Parathyroid adenoma (tissue), 2 donors: Measurements from ENCODE around the gene TRMT1L.

Source experiments
- H2AFZ ChIP-seq: fragments of 300-600 bp; sonication (generic); one replicate; pipeline ENCODE4 v1.7.0; 2017; ENCODE audit warnings: antibody characterized with exemption, mild to moderate bottlenecking
- H3K27ac ChIP-seq: fragments of 300-600 bp; sonication (generic); one replicate; pipeline ENCODE4 v1.7.0; 2017
- H3K27me3 ChIP-seq: fragments of 300-600 bp; sonication (generic); one replicate; pipeline ENCODE4 v1.7.0; 2017; ENCODE audit warnings: low read length; ENCODE audit not compliant: control insufficient read depth, insufficient read depth
- H3K36me3 ChIP-seq: fragments of 300-600 bp; sonication (generic); one replicate; pipeline ENCODE4 v1.7.0; 2017; ENCODE audit warnings: low read length; ENCODE audit not compliant: control insufficient read depth, insufficient read depth
- H3K4me1 ChIP-seq: fragments of 300-600 bp; sonication (generic); one replicate; pipeline ENCODE4 v1.7.0; 2017; ENCODE audit warnings: control low read depth
- H3K4me2 ChIP-seq: fragments of 300-600 bp; sonication (generic); one replicate; pipeline ENCODE4 v1.7.0; 2017; ENCODE audit warnings: low read length
- H3K4me3 ChIP-seq: fragments of 300-600 bp; sonication (generic); one replicate; pipeline ENCODE4 v1.7.0; 2017; ENCODE audit warnings: low read depth, low read length
- H3K79me2 ChIP-seq: fragments of 300-600 bp; sonication (generic); one replicate; pipeline ENCODE4 v1.7.0; 2017; ENCODE audit warnings: control low read depth
- H3K9ac ChIP-seq: fragments of 300-600 bp; sonication (generic); one replicate; pipeline ENCODE4 v1.7.0; 2017; ENCODE audit warnings: mild to moderate bottlenecking
- H3K9me3 ChIP-seq: fragments of 300-600 bp; sonication (generic); one replicate; pipeline ENCODE4 v1.7.0; 2017; ENCODE audit warnings: low read length; ENCODE audit not compliant: control insufficient read depth
- TF ChIP-seq, protein P1 (sequence below): fragments of 300-600 bp; sonication (generic); IDR thresholded peaks from one replicate; pipeline ENCODE4 v1.7.0; 2017; ENCODE audit warnings: antibody characterized with exemption, mild to moderate bottlenecking
- donor health status: primary hyperparathyroidism.

Gene TRMT1L

DNA sequence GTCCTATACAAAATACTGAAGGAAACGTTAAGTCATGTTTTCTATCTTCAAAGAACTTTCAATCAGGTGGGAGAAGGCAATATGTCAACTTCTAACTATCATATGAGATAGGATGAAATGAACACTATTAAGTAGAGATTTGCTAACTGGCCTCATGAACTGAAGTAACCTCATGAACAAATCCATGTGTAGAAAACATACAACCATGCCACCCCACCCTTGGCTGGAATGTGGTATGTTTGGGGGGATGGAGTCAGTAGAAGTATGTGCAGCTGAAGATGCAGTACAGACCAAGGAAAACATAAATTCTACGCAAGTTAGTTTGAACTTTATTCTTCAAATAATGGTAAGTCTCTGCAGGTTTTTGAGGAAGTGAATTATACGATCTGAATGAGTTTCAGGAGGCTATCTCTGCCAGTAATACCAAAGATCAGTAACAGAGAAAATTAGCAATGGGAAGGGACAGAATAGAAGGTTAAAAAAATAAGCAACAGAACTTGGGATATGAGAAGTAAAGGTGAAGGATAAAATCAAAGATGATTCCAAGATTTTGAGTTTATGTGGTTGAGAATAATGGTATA, 4.5 kb downstream of the TRMT1L start:
- H3K79me2 ChIP-seq = no peaks in the 10 kb centered on the region
- no peak overlapping the region for H3K9ac ChIP-seq
- no peak overlapping the region for H2AFZ ChIP-seq
- H3K36me3 ChIP-seq = no peaks in the 10 kb centered on the region
- H3K4me2 ChIP-seq = no peak overlapping the region
- TF ChIP-seq, protein P1, sequence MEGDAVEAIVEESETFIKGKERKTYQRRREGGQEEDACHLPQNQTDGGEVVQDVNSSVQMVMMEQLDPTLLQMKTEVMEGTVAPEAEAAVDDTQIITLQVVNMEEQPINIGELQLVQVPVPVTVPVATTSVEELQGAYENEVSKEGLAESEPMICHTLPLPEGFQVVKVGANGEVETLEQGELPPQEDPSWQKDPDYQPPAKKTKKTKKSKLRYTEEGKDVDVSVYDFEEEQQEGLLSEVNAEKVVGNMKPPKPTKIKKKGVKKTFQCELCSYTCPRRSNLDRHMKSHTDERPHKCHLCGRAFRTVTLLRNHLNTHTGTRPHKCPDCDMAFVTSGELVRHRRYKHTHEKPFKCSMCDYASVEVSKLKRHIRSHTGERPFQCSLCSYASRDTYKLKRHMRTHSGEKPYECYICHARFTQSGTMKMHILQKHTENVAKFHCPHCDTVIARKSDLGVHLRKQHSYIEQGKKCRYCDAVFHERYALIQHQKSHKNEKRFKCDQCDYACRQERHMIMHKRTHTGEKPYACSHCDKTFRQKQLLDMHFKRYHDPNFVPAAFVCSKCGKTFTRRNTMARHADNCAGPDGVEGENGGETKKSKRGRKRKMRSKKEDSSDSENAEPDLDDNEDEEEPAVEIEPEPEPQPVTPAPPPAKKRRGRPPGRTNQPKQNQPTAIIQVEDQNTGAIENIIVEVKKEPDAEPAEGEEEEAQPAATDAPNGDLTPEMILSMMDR = no peak
- H3K27ac ChIP-seq = no peak overlapping the region
- H3K9me3 ChIP-seq = no peaks in the 10 kb centered on the region
- no peaks in the 10 kb centered on the region for H3K27me3 ChIP-seq
- H3K4me3 ChIP-seq = no peak overlapping the region
- H3K4me1 ChIP-seq = peaks cover 2% of the 10 kb centered on the region

DNA sequence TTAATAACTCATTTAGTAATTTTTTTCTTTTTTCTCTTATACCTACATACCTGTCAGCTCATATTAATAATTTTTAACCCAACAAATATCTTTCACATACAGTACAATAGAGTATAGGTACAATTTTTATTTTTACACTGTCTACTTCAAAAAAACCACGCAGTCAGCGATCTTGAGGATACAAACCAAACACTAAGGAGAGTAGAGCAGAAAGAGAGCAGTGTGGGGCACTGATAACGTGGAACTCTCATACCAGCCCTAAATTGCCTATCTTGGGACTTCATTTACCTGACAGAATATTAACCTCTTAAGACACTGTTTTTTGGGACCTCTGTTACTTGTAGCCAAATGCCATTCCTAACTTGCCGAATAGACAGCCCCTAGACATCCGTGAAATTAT, 5.5 kb downstream of the TRMT1L start:
- TF ChIP-seq, protein P1 = no peak
- Histone ChIP-seq H3K4me3 (no peak overlapping the region), H3K4me2 (no peak overlapping the region), H3K79me2 (no peaks in the 10 kb centered on the region), H3K9me3 (no peaks in the 10 kb centered on the region), H3K4me1 (peaks cover 2% of the 10 kb centered on the region), H3K27ac (no peak overlapping the region), H3K27me3 (no peaks in the 10 kb centered on the region), H2AFZ (no peak overlapping the region), H3K9ac (no peak overlapping the region), H3K36me3 (no peaks in the 10 kb centered on the region)

DNA sequence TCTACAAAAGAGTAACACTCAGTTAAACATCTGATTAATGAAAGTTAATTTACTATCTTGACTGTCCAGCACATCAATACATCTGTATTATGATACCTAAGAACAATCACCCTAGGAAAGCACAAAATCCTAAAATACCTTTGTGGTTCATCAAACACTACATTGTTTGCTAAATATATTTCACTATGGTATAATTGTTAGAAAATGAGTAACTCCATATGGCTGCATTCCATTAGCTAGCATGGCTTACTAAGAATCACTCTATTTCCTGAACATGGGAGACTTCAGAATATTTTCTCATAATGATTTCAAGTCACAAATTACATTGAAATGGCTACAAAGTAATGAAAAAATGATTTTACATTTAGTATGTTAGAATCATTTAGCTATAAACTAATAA, 12.5 kb downstream of the TRMT1L start:
- no peak overlapping the region for H3K9ac ChIP-seq
- H3K4me2 ChIP-seq = no peak overlapping the region
- no peak overlapping the region for H3K27ac ChIP-seq
- no peaks in the 10 kb centered on the region for H3K27me3 ChIP-seq
- TF ChIP-seq, protein P1 = no peak
- H2AFZ ChIP-seq = no peak overlapping the region
- H3K4me3 ChIP-seq = no peak overlapping the region
- H3K4me1 ChIP-seq = no peaks in the 10 kb centered on the region
- no peaks in the 10 kb centered on the region for H3K36me3 ChIP-seq
- H3K79me2 ChIP-seq = no peaks in the 10 kb centered on the region
- no peaks in the 10 kb centered on the region for H3K9me3 ChIP-seq

DNA sequence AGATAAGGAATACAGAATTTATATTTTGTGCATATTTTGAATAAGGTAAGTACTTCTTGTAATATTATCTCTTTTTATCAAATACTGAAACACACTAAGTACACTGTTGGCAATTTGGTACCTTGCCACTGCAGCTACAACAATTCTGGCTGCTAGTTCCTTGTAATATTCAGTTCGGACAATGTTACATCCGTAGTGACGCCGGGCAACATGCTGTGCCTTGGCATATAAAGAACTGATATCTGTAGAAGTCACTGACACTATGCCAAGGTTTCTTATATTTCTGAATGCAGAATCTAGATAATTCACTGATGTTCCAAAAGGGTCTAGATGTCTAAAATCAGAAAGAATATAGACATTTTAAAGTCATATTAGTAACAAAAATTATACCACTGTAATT, 17.5 kb downstream of the TRMT1L start:
- Histone ChIP-seq H2AFZ (no peak overlapping the region), H3K9ac (no peak overlapping the region), H3K9me3 (no peaks in the 10 kb centered on the region), H3K36me3 (no peaks in the 10 kb centered on the region), H3K27me3 (no peaks in the 10 kb centered on the region), H3K4me3 (no peak overlapping the region), H3K79me2 (no peaks in the 10 kb centered on the region), H3K4me1 (no peaks in the 10 kb centered on the region), H3K4me2 (no peak overlapping the region), H3K27ac (no peak overlapping the region)
- TF ChIP-seq, protein P1 = no peak

DNA sequence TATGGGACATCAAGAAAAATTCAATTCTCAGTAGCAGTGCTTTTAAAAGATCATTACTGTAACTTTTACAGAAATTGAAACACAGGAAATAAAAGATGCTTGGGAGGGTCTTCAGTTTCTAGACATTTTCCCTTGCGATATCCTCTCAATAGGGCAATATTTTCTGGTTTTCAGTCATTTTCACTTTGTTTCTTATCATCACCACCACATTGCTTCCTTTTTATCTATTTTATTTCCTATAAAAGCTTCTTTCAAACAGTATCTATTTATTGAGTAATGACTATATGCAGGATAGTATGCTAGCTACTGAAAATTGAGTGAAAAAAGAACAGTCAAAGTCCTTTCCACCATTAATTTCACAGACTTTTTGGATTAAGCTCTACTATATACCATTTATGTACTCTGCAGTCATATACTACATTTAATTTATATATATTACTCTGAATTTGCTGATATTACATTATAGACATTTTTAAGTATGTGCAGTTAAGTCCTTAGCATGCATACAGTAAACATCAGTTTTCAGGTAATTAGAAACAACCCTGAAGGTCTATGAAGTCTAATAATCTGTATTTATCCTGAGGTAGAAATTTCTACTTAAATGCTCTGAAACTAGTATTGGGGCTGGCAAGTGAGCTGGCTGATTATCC, 18.7 kb downstream of the TRMT1L start:
- Histone ChIP-seq H3K27ac (no peak overlapping the region), H3K9ac (no peak overlapping the region), H3K4me3 (no peak overlapping the region), H3K9me3 (no peaks in the 10 kb centered on the region), H3K79me2 (no peaks in the 10 kb centered on the region), H2AFZ (no peak overlapping the region), H3K4me2 (no peak overlapping the region), H3K27me3 (no peaks in the 10 kb centered on the region), H3K4me1 (no peaks in the 10 kb centered on the region), H3K36me3 (no peaks in the 10 kb centered on the region)
- TF ChIP-seq, protein P1 = no peak
